ENCODE measurements around the gene RPTOR. TPM values are rescaled to one million over a fixed set of nuclear protein-coding genes. Genes with fewer than 3 reads are reported as not detected.

Gene RPTOR
- polyA plus RNA-seq, 1 of the 3 experiments (the other 2 are of a cell fraction) = 14.9 TPM

GRCh38 chr17:80768936-80769335 lies 224.3 kb downstream of the RPTOR start:
- no peaks in the 10 kb centered on the region for H3F3A ChIP-seq (replicated peaks; ENCODE audit: insufficient read depth)
- H3K9me3 ChIP-seq = no peaks in the 10 kb centered on the region
- no peak overlapping the region for H3K27ac ChIP-seq (ENCODE audit: low read depth in 2 of 2, low read length in 1 of 2)
- no peaks in the 10 kb centered on the region for H3K9me2 ChIP-seq
- no peak overlapping the region for H2AFZ ChIP-seq (ENCODE audit: low read depth)
- no peak for DNase-seq
- H3K79me2 ChIP-seq (ENCODE audit: insufficient read depth) = no peaks in the 10 kb centered on the region
- POLR2A ChIA-PET = no interaction called here
- H3K36me3 ChIP-seq (replicated peaks in 1 of 2; ENCODE audit: control insufficient read depth in 1 of 2, insufficient read depth in 2 of 2, low read length in 1 of 2) = peaks cover 0 to 7% of the 10 kb centered on the region in 2 experiments
- H4K20me1 ChIP-seq (ENCODE audit: insufficient read depth) = no peaks in the 10 kb centered on the region
- TF ChIP-seq EP300 (IDR thresholded peaks at IDR 0.05; ENCODE audit: borderline replicate concordance in 1 of 2, low read depth in 1 of 2, low read length in 1 of 2) (no peak), FOXJ3 (CRISPR knock-in tag; IDR thresholded peaks at IDR 0.05) (no peak), USF2 (IDR thresholded peaks at IDR 0.05; ENCODE audit: borderline replicate concordance, low read depth, low read length) (no peak)
- 96% methylated on average over 10 of the region's 10 CpGs for WGBS (ENCODE audit: low lambda C conversion rate)
- CTCF ChIA-PET = interaction anchor here (1.4 kb wide), 1 partner anchor 12 kb away, joined by 3 read pairs; no protein-coding TSS in a partner anchor
- no peak overlapping the region for H3K9ac ChIP-seq
- no peak overlapping the region for H3K4me3 ChIP-seq (ENCODE audit: low read depth in 2 of 2, low read length in 1 of 2)
- peaks cover 0 to 20% of the 10 kb centered on the region in 2 experiments; a peak in 1 of 4 replicates for H3K4me1 ChIP-seq (ENCODE audit: control insufficient read depth in 1 of 2, insufficient read depth in 2 of 2, low read depth in 1 of 2, low read length in 1 of 2)
- no peak overlapping the region for H3K4me2 ChIP-seq
- no peaks in the 10 kb centered on the region for H3K27me3 ChIP-seq (ENCODE audit: insufficient read depth)

DNA sequence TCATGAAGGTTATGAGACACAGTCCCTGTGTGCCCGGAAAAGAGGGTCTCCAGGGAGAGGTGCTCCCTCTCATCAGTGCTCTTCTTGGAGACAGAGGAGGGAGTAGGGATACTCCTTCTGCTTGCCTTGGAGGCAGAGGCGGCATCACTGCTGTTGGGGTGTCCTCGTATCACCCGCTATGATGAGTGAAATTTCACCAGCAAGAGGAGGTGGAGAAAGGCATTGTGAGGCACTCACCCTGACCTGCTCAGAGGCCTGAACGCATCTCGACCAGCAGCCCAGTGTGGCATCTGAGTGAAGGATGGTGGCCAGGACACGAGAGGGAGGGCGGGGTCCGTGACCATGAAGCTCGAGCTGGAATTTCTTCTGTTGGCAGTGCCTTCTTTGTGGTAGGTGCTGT lies 224.9 kb downstream of the RPTOR start:
- CTCF ChIA-PET = interaction anchor here (2.0 kb wide), 1 partner anchor 14 kb away, joined by 4 read pairs; no protein-coding TSS in a partner anchor
- POLR2A ChIA-PET = no interaction called here
- 93% methylated on average over 10 of the region's 10 CpGs for WGBS (ENCODE audit: low lambda C conversion rate)

GRCh38 chr17:80769936-80770625 lies 225.4 kb downstream of the RPTOR start:
- Histone ChIP-seq H3K9me2 (no peaks in the 10 kb centered on the region), H4K20me1 (ENCODE audit: insufficient read depth) (no peaks in the 10 kb centered on the region), H3K4me1 (ENCODE audit: control insufficient read depth in 1 of 2, insufficient read depth in 2 of 2, low read depth in 1 of 2, low read length in 1 of 2) (peaks cover 0 to 31% of the 10 kb centered on the region in 2 experiments; a peak in 2 of 4 replicates), H3F3A (replicated peaks; ENCODE audit: insufficient read depth) (no peaks in the 10 kb centered on the region), H3K27ac (ENCODE audit: low read depth in 2 of 2, low read length in 1 of 2) (no peak overlapping the region), H3K9ac (no peak overlapping the region), H3K4me2 (no peak overlapping the region), H3K27me3 (ENCODE audit: insufficient read depth) (no peaks in the 10 kb centered on the region), H3K79me2 (ENCODE audit: insufficient read depth) (no peaks in the 10 kb centered on the region), H3K9me3 (no peaks in the 10 kb centered on the region), H3K36me3 (replicated peaks in 1 of 2; ENCODE audit: control insufficient read depth in 1 of 2, insufficient read depth in 2 of 2, low read length in 1 of 2) (peaks cover 0 to 7% of the 10 kb centered on the region in 2 experiments), H3K4me3 (ENCODE audit: low read depth in 2 of 2, low read length in 1 of 2) (no peak overlapping the region), H2AFZ (ENCODE audit: low read depth) (no peak overlapping the region)
- TF ChIP-seq FOSL2 (IDR thresholded peaks at IDR 0.05; ENCODE audit: borderline replicate concordance, low read depth) = no peak
- TF ChIP-seq YY1 (IDR thresholded peaks at IDR 0.05; ENCODE audit: low read depth) = no peak
- no peak for DNase-seq
- POLR2A ChIA-PET = no interaction called here
- CTCF ChIA-PET = interaction anchor here (1.3 to 2.0 kb wide), 2 partner anchors 14 to 18 kb away, joined by 3 to 4 read pairs; no protein-coding TSS in a partner anchor
- 89% methylated on average over 19 of the region's 19 CpGs for WGBS (ENCODE audit: low lambda C conversion rate)

More for the DNA sequence above, 224.9 kb downstream of the RPTOR start:
- TF ChIP-seq MXI1 (IDR thresholded peaks at IDR 0.05; ENCODE audit: low read depth, low read length) (no peak), SMC3 (IDR thresholded peaks at IDR 0.05; ENCODE audit: low read depth, low read length) (no peak), RCOR1 (IDR thresholded peaks at IDR 0.05; ENCODE audit: low read length) (no peak), RFX5 (IDR thresholded peaks at IDR 0.05; ENCODE audit: low read length) (no peak)
- Histone ChIP-seq H3K27me3 (ENCODE audit: insufficient read depth) (no peaks in the 10 kb centered on the region), H3K9ac (no peak overlapping the region), H3K4me3 (ENCODE audit: low read depth in 2 of 2, low read length in 1 of 2) (no peak overlapping the region), H3K4me2 (no peak overlapping the region), H3K27ac (ENCODE audit: low read depth in 2 of 2, low read length in 1 of 2) (no peak overlapping the region), H3K9me3 (no peaks in the 10 kb centered on the region), H3K9me2 (no peaks in the 10 kb centered on the region), H3K36me3 (replicated peaks in 1 of 2; ENCODE audit: control insufficient read depth in 1 of 2, insufficient read depth in 2 of 2, low read length in 1 of 2) (peaks cover 0 to 7% of the 10 kb centered on the region in 2 experiments), H4K20me1 (ENCODE audit: insufficient read depth) (no peaks in the 10 kb centered on the region), H2AFZ (ENCODE audit: low read depth) (no peak overlapping the region), H3K79me2 (ENCODE audit: insufficient read depth) (no peaks in the 10 kb centered on the region), H3F3A (replicated peaks; ENCODE audit: insufficient read depth) (no peaks in the 10 kb centered on the region), H3K4me1 (ENCODE audit: control insufficient read depth in 1 of 2, insufficient read depth in 2 of 2, low read depth in 1 of 2, low read length in 1 of 2) (peaks cover 0 to 26% of the 10 kb centered on the region in 2 experiments; a peak in 1 of 4 replicates)
- no peak for DNase-seq
